Esophagus muscularis mucosa (tissue), 3 donors: Measurements from ENCODE around the gene PIK3C2G.

Experiments
- POLR2A ChIP-seq: fragments of 450-650 bp; IDR thresholded peaks from one replicate; pipeline ENCODE4 v1.6.1; 2017; ENCODE audit warnings: antibody characterized with exemption, moderate library complexity, mild to moderate bottlenecking, low read depth
- POLR2AphosphoS5 ChIP-seq, 2 donors: sonication (generic); formaldehyde crosslinking; IDR thresholded peaks; one replicate each; pipeline ENCODE4 v1.6.1; 2017; ENCODE audit warnings: antibody characterized with exemption in 2 of 2
- TF ChIP-seq, protein P1 (sequence below), 3 experiments: fragments of 200-600 bp in 2 of 3; fragments of 450-650 bp in 1 of 3; sonication (generic) in 2 of 3; IDR thresholded peaks; one replicate each; pipeline ENCODE4 v1.5.1; 2017 to 2019; ENCODE audit warnings: antibody characterized with exemption in 3 of 3, mild to moderate bottlenecking in 2 of 3, moderate library complexity in 1 of 3

GRCh38 chr12:18567787-18568186 lies 306.5 kb downstream of the PIK3C2G start:
- TF ChIP-seq POLR2A (no peak), POLR2AphosphoS5 (IDR thresholded peaks at IDR 0.05) (no peak)
- TF ChIP-seq, protein P1, sequence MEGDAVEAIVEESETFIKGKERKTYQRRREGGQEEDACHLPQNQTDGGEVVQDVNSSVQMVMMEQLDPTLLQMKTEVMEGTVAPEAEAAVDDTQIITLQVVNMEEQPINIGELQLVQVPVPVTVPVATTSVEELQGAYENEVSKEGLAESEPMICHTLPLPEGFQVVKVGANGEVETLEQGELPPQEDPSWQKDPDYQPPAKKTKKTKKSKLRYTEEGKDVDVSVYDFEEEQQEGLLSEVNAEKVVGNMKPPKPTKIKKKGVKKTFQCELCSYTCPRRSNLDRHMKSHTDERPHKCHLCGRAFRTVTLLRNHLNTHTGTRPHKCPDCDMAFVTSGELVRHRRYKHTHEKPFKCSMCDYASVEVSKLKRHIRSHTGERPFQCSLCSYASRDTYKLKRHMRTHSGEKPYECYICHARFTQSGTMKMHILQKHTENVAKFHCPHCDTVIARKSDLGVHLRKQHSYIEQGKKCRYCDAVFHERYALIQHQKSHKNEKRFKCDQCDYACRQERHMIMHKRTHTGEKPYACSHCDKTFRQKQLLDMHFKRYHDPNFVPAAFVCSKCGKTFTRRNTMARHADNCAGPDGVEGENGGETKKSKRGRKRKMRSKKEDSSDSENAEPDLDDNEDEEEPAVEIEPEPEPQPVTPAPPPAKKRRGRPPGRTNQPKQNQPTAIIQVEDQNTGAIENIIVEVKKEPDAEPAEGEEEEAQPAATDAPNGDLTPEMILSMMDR (IDR thresholded peaks at IDR 0.05) = no peak
